GM12875 (cell line): ENCODE results near the gene TPO.
"Not testable (repeated sequence)": the region's sequence is repeated elsewhere in the genome, so short reads cannot be mapped to it uniquely, and the experiment has no call there.

Experiments
- H3K4me3 ChIP-seq: one replicate; pipeline ENCODE4 v1.5.1; 2011; ENCODE audit warnings: low read depth, low read length, control low read depth
- TF ChIP-seq, protein P1 (sequence below): IDR thresholded peaks from 2 replicates; pipeline ENCODE4 v1.5.1; 2011; ENCODE audit warnings: low read depth, mild to moderate bottlenecking, control low read depth, inconsistent platforms, low read length, moderate library complexity, borderline replicate concordance; ENCODE audit not compliant: insufficient read depth

The TPO gene

DNA sequence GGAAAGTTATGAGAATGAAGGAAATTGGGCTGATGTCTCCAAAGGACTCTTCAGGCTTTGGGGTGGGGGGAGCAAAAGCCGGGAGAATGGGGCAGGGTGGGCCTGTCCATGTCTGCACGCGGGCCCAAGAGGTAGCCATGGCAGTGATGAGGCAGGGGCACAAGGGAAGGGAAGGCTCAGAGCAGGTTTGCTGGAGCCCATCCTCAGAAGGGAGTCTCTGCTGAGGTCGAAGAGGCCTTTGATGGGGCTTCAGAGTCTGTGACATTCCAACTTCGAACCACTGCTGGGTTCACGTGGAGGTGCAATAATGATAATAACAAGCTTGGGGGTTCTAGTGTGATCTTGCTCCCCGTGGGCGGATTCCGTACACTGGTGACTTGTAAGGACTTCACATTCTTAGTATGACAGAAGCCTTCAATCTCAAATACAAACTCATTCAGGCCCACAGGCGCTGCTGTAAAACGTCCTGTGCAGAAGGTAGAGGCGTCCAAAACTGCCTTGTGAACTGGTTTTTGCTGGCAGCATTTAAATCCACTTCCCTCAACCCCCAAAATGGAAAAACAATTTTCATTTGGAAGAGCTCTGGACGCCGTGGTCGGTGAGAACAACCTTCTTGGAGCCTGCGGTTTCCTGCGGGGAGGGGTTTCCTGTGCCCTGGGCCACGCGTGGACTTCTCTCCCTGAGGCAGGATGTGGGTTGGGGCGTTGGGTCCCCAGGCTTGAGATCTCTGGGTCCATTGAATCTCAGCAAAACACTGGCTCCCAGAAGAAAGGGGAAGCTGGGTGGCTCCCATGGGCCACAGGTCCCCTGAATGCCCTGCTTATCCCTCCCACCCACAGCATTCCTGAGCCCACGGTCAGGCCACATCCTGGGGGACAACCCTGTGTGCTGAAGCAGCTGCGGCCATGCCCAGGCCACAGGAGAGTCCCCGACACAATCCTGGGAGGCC is 151.0 kb downstream of the TPO start:
- TF ChIP-seq, protein P1, sequence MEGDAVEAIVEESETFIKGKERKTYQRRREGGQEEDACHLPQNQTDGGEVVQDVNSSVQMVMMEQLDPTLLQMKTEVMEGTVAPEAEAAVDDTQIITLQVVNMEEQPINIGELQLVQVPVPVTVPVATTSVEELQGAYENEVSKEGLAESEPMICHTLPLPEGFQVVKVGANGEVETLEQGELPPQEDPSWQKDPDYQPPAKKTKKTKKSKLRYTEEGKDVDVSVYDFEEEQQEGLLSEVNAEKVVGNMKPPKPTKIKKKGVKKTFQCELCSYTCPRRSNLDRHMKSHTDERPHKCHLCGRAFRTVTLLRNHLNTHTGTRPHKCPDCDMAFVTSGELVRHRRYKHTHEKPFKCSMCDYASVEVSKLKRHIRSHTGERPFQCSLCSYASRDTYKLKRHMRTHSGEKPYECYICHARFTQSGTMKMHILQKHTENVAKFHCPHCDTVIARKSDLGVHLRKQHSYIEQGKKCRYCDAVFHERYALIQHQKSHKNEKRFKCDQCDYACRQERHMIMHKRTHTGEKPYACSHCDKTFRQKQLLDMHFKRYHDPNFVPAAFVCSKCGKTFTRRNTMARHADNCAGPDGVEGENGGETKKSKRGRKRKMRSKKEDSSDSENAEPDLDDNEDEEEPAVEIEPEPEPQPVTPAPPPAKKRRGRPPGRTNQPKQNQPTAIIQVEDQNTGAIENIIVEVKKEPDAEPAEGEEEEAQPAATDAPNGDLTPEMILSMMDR, result no peak
- H3K4me3 ChIP-seq, result no peak overlapping the region

DNA sequence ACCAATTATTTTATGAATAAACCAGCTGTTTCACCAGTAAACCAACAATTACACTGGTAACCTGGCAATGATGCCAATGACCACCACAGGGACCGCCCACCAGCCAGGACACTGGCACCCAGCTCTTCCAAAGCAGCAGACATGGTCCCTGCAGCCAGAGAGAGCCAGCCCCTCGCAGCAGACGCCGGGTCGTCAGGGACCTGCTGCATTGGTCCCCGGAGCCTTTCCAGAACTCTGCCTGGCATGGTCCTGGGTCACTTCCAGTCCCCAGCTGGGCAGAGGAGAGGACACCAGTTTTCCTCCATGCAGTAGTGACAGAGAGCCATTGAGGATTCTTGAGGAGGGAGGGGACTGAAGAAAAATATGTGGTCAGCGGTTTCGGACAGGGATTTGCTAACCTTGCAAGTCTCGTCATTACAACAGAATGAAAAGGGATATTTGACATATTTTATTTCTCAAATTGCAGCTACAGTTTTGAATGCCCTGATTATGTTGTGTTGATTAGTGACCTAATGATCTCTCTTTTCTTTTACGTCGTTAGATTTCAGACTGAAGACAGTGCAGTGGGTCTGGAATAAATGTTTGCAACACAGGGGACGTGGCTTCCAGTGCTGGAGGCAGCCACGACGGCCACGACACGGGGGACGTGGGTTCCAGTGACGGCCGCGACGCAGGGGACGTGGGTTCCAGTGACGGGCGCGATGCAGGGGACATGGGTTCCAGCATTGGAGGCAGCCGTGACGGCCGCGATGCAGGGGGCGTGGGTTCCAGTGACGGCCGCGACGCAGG is 154.5 kb downstream of the TPO start:
- H3K4me3 ChIP-seq, result no peak overlapping the region
- TF ChIP-seq, protein P1, result no peak

DNA sequence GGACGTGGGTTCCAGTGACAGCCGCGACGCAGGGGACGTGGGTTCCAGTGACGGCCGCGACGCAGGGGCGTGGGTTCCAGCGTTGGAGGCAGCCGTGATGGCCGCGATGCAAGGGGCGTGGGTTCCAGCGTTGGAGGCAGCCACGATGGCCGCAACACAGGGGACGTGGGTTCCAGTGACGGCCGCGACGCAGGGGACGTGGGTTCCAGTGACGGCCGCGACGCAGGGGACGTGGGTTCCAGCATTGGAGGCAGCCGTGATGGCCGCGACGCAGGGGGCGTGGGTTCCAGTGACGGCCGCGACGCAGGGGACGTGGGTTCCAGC is 155.0 kb downstream of the TPO start:
- not testable (repeated sequence) for H3K4me3 ChIP-seq

DNA sequence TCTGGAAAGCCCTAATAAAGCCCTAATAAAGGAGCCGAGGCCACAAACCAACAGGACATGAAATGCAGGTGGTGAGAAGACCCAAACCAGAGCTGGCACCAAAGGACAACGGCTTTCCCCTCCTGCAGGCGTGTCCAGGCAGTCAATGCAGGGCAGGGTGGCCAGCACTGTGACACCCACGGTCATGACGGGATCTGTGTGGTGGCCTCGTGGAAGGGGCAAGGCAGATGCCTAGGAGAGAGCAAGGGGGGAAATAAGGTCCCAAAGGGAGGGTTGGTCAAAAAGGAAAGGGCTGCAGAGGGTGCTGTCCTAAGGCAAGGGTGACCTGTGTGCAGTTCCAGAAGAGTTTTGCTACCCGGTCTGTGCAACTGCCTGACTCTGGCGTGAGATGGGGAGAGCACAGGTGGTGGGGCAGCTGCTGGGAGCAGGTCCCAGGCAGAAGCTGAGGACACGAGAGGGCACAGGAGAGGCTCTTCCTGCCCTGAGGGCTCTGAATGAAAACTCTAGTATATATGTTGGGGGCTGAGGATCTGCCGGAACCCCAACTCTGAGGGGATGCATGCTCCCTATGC is 156.7 kb downstream of the TPO start:
- TF ChIP-seq, protein P1, result no peak
- no peak overlapping the region for H3K4me3 ChIP-seq

DNA sequence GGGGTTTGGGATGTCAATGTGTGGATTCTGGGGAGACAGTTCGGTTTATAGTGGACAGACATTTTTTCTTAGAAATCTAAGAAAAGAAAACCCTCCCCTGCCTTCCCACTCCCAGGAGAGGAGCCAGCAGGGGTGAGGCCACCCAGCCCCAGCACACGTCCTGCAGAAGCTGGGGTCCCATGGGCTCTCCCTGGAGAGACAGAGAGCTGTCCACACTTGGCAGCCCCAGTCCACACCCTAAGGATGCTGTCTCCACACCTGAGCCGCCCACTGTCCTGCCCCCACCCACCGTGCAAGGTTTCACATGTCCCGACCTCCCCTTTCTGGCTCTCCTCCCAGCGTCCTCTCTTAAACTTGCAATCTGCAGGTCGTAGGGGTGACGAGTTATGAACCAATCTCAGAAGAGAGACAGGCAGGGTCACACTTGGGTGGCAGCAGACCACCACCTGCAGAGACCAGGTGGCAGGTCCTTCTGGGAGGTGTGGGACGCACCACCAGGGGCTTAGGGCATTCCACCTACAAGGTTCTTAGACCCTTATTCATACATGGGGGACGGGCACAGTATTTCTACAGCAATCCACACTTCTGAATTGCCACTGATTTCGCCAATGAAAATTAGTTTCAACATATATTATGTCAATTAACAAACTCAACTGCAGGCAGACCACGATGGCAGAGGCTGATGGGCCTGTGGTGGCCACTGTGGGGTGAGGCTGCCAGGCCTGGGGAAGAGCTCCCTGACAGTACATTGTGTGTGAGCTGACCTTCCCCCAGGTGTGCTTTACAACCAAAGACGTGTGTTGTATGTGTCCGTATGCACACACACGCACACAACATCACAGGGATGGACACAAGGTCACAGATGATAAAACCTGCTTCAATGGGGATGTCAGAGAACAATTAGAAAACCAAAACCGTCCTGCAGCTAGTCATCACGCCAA is 158.5 kb downstream of the TPO start:
- TF ChIP-seq, protein P1, result no peak
- H3K4me3 ChIP-seq, result no peak overlapping the region

DNA sequence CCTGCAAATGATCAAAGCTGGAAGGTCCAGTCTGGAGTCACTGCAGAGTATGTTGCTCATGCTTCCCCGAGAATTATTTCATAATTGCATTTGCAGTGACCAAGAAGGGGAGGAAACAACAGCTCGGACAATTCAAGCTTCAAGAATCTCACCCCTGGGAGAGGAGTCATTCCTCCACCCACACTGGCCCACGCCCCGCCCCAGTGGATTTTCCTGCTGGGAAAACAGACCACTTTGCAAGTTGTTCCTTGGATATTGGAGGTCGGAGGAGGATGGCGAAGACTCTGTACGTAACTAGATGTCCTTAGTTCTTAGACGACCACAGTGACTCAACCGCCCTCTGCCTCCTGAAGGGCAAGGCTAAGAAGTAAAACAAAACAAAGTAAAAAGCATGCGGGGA is 159.4 kb downstream of the TPO start:
- H3K4me3 ChIP-seq, result no peak overlapping the region
- TF ChIP-seq, protein P1, result no peak

DNA sequence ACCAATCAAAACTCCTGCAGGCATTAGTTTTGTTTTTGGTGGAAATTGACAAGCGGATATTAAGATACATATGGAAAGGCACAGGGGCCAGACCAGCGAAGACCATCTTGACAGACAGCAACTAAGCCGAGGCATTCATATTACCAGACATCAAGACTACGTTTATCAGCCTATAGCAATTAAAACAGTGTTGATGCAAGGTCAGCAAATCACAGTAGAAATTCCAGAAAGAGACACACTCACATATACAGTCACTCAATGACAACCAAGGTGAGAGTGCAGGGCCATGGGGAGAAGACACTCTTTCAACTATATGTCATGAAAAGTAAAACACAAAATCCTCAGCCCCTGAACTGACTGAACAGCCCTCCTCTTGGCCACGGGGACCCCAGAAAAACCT is 164.6 kb downstream of the TPO start:
- no peak overlapping the region for H3K4me3 ChIP-seq
- TF ChIP-seq, protein P1, result no peak

DNA sequence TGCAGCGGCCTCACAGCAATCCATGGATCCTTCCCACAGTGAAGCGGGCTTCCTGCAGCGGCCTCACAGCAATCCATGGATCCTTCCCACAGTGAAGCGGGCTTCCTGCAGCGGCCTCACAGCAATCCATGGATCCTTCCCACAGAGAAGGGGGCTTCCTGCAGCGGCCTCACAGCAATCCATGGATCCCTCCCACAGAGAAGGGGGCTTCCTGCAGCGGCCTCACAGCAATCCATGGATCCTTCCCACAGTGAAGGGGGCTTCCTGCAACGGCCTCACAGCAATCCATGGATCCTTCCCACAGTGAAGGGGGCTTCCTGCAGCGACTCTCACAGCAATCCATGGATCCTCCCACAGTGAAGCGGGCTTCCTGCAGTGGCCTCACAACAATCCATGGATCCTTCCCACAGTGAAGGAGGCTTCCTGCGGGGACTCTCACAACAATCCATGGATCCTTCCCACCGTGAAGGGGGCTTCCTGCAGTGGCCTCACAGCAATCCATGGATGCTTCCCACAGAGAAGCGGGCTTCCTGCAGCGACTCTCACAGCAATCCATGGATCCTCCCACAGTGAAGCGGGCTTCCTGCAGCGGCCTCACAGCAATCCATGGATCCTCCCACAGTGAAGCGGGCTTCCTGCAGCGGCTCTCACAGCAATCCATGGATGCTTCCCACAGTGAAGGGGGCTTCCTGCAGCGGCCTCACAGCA is 168.1 kb downstream of the TPO start:
- not testable (repeated sequence) for H3K4me3 ChIP-seq
